ENCODE results near the gene PDGFRB.

GRCh38 chr5:150166037-150166649 is 10.5 kb upstream of the PDGFRB start:
- TF ChIP-seq, protein P1, sequence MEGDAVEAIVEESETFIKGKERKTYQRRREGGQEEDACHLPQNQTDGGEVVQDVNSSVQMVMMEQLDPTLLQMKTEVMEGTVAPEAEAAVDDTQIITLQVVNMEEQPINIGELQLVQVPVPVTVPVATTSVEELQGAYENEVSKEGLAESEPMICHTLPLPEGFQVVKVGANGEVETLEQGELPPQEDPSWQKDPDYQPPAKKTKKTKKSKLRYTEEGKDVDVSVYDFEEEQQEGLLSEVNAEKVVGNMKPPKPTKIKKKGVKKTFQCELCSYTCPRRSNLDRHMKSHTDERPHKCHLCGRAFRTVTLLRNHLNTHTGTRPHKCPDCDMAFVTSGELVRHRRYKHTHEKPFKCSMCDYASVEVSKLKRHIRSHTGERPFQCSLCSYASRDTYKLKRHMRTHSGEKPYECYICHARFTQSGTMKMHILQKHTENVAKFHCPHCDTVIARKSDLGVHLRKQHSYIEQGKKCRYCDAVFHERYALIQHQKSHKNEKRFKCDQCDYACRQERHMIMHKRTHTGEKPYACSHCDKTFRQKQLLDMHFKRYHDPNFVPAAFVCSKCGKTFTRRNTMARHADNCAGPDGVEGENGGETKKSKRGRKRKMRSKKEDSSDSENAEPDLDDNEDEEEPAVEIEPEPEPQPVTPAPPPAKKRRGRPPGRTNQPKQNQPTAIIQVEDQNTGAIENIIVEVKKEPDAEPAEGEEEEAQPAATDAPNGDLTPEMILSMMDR (IDR thresholded peaks at IDR 0.05): no peak
- no peak for TF ChIP-seq POLR2A (IDR thresholded peaks at IDR 0.05)

All from body of pancreas (tissue), 4 donors.